Keratinocyte (primary cell): ENCODE measurements around the gene CLTB. TPM values are rescaled to one million over a fixed set of nuclear protein-coding genes. Genes with fewer than 3 reads are reported as not detected.

Experiments used
- DNase-seq: peaks from one replicate; pipeline ENCODE4 v3.0.0-alpha.2; 2011; ENCODE audit warnings: low read depth, missing footprints, low spot score
- FAIRE-seq: peaks from 2 replicates; lab custom pipeline; 2011; peaks lifted over from hg19 to GRCh38; lab: Jason Lieb, UNC
- H2AFZ ChIP-seq: 2 replicates; pipeline ENCODE4 v1.6.0; 2012; ENCODE audit warnings: low read length, control low read depth, inconsistent platforms; ENCODE audit not compliant: control insufficient read depth
- H3K27ac ChIP-seq: 2 replicates; pipeline ENCODE4 v1.5.1; 2011; ENCODE audit warnings: low read length; ENCODE audit not compliant: control insufficient read depth, insufficient read depth
- H3K27me3 ChIP-seq: 3 replicates; pipeline ENCODE4 v1.6.0; 2011; ENCODE audit warnings: low read length; ENCODE audit not compliant: control insufficient read depth, insufficient read depth; ENCODE audit errors: extremely low read depth
- H3K36me3 ChIP-seq, 2 experiments: 2 replicates in 1 of 2; 3 replicates in 1 of 2; pipeline ENCODE4 v1.5.1; 2011; ENCODE audit warnings: low read length in 2 of 2, mild to moderate bottlenecking in 1 of 2; ENCODE audit not compliant: control insufficient read depth in 2 of 2, insufficient read depth in 2 of 2; ENCODE audit errors: extremely low read depth in 1 of 2
- H3K4me1 ChIP-seq: 3 replicates; pipeline ENCODE4 v1.5.1; 2011; ENCODE audit warnings: low read length; ENCODE audit not compliant: control insufficient read depth, insufficient read depth; ENCODE audit errors: extremely low read depth
- H3K4me2 ChIP-seq: 3 replicates; pipeline ENCODE4 v1.6.0; 2011; ENCODE audit warnings: low read depth, low read length; ENCODE audit not compliant: control insufficient read depth, insufficient read depth; ENCODE audit errors: extremely low read depth
- H3K4me3 ChIP-seq, 3 experiments: fragments of 200-600 bp in 1 of 3; sonication (generic) in 1 of 3; 2 replicates in 2 of 3; 3 replicates in 1 of 3; pipeline ENCODE4 v1.5.1; 2011 to 2016; ENCODE audit warnings: low read length in 3 of 3, mild to moderate bottlenecking in 3 of 3, control low read depth in 2 of 3, inconsistent platforms in 1 of 3, low read depth in 1 of 3, mixed read lengths in 1 of 3, mixed run types in 1 of 3, moderate library complexity in 1 of 3; ENCODE audit not compliant: control insufficient read depth in 2 of 3, insufficient read depth in 2 of 3; ENCODE audit errors: extremely low read depth in 1 of 3
- H3K79me2 ChIP-seq: 2 replicates; pipeline ENCODE4 v1.6.0; 2012; ENCODE audit warnings: low read length; ENCODE audit not compliant: control insufficient read depth, insufficient read depth
- H3K9ac ChIP-seq: 3 replicates; pipeline ENCODE4 v1.6.0; 2011; ENCODE audit warnings: low read length; ENCODE audit not compliant: control insufficient read depth, insufficient read depth; ENCODE audit errors: extremely low read depth
- H3K9me1 ChIP-seq: 3 replicates; pipeline ENCODE4 v1.6.0; 2011; ENCODE audit warnings: low read length; ENCODE audit not compliant: control insufficient read depth, insufficient read depth; ENCODE audit errors: extremely low read depth
- H3K9me3 ChIP-seq: 2 replicates; pipeline ENCODE4 v1.5.1; 2012; ENCODE audit warnings: low read depth, low read length; ENCODE audit not compliant: control insufficient read depth
- H4K20me1 ChIP-seq: 3 replicates; pipeline ENCODE4 v1.6.0; 2011; ENCODE audit warnings: low read length; ENCODE audit not compliant: control insufficient read depth, insufficient read depth; ENCODE audit errors: extremely low read depth
- CTCF ChIP-seq, 3 experiments: IDR thresholded peaks in 1 of 3; conservative IDR thresholded peaks in 1 of 3; optimal IDR thresholded peaks in 1 of 3; 2 replicates in 2 of 3; 3 replicates in 1 of 3; pipeline versions ENCODE3 to v1.5.1; 2011; ENCODE audit warnings: low read length in 3 of 3, mild to moderate bottlenecking in 3 of 3, moderate library complexity in 2 of 3, control low read depth in 1 of 3, inconsistent platforms in 1 of 3; ENCODE audit not compliant: insufficient read depth in 2 of 3; ENCODE audit errors: extremely low read depth in 1 of 3
- EZH2 ChIP-seq: IDR thresholded peaks from one replicate; pipeline ENCODE4 v1.6.1; 2012; ENCODE audit warnings: inconsistent platforms, mild to moderate bottlenecking, low read length, moderate library complexity
- dilution Hi-C: fragments of 300-500 bp; cut with MboI; formaldehyde crosslinking; loops from one replicate; pipeline ENCODE4 v1.7.0; 2020; ENCODE audit warnings: low sequenced_read_pairs; ENCODE audit not compliant: extremely low pct_ligation_motif_present
- polyA plus RNA-seq, 5 experiments: library from polyadenylated mRNA; depleted of rRNA in 3 of 5; stranded (reverse) in 3 of 5; stranded (forward) in 1 of 5; unstranded in 1 of 5; fragments of >200 nt; gene quantifications; 1 replicate in 1 of 5; 2 replicates in 3 of 5; 3 replicates in 1 of 5; pipeline versions ENCODE4 v1.2.1 to v1.2.3, GENCODE V29; 2011 to 2012; ENCODE audit warnings: missing spikeins in 2 of 5, low read depth in 1 of 5, low replicate concordance in 1 of 5

Gene CLTB
- polyA plus RNA-seq, 1 donor (not counting 4 experiments of a cell fraction or from before 2014, with no cell fraction given): 326 TPM

GRCh38 chr5:176414704-176415103 is 1.6 kb downstream of the CLTB start:
- Histone ChIP-seq H3K36me3 (peaks cover 6 to 12% of the 10 kb centered on the region in 2 experiments), H3K4me2 (peak overlapping the region; percentile 77), H3K9ac (peak overlapping the region; percentile 91), H3K9me3 (no peaks in the 10 kb centered on the region), H3K79me2 (peaks cover 54% of the 10 kb centered on the region), H2AFZ (no peak overlapping the region), H3K27me3 (no peaks in the 10 kb centered on the region), H4K20me1 (peaks cover 11% of the 10 kb centered on the region), H3K9me1 (no peaks in the 10 kb centered on the region), H3K27ac (peak overlapping the region; percentile 86), H3K4me3 (peak overlapping the region; percentile 86 to 95 (median 91)), H3K4me1 (peaks cover 68% of the 10 kb centered on the region)
- TF ChIP-seq CTCF (optimal IDR thresholded peaks at IDR 0.05 in 1 of 3, IDR thresholded peaks at IDR 0.05 in 1 of 3, conservative IDR thresholded peaks at IDR 0.05 in 1 of 3; ENCODE audit: extremely low read depth in 1 of 3, insufficient read depth in 2 of 3, low read length in 3 of 3) (no peak), EZH2 (no peak)
- no peak for DNase-seq
- FAIRE-seq: no peak
- dilution Hi-C loops: no loop called here

GRCh38 chr5:176413709-176414191 is 2.6 kb downstream of the CLTB start:
- Histone ChIP-seq H3K36me3 (peaks cover 6 to 14% of the 10 kb centered on the region in 2 experiments), H3K9ac (peak overlapping the region; percentile 91), H3K79me2 (peaks cover 57% of the 10 kb centered on the region), H3K9me1 (no peaks in the 10 kb centered on the region), H3K4me2 (peak overlapping the region; percentile 77), H3K4me1 (peaks cover 66% of the 10 kb centered on the region), H3K9me3 (no peaks in the 10 kb centered on the region), H3K27ac (peak overlapping the region; percentile 86), H4K20me1 (peaks cover 11% of the 10 kb centered on the region), H3K27me3 (no peaks in the 10 kb centered on the region), H2AFZ (no peak overlapping the region), H3K4me3 (peak overlapping the region; percentile 86 to 95 (median 91))
- dilution Hi-C loops: no loop called here
- TF ChIP-seq CTCF (optimal IDR thresholded peaks at IDR 0.05 in 1 of 3, IDR thresholded peaks at IDR 0.05 in 1 of 3, conservative IDR thresholded peaks at IDR 0.05 in 1 of 3; ENCODE audit: extremely low read depth in 1 of 3, insufficient read depth in 2 of 3, low read length in 3 of 3) (no peak), EZH2 (no peak)
- no peak for DNase-seq
- FAIRE-seq: no peak
